T-helper 2 cell treated with Interferon-gamma antibody and Interleukin-4, amounts not matched to agents 100 ng/mL and 5 ng/mL, for 36 hours (primary cell): ENCODE data around the gene PTPRN2. TPM values are rescaled to one million over a fixed set of nuclear protein-coding genes. Genes with fewer than 3 reads are reported as not detected.

Experiments used
- intact Hi-C: fragments of 100-400 bp; cut with micrococcal nuclease; formaldehyde crosslinking; loops from one replicate; pipeline ENCODE4 v1.15.1; 2023
- total RNA-seq: library from RNA; stranded (reverse); gene quantifications from 2 replicates; pipeline ENCODE4 v1.2.3, GENCODE V29; 2022

PTPRN2 gene
- total RNA-seq, 1 donor from 2014 or later, result 5.1 TPM

- intact Hi-C loops, result no loop called here
Observed at GRCh38 chr7:157844611-157845010, 743.0 kb downstream of the PTPRN2 start.

- intact Hi-C loops, result no loop called here
Observed at GRCh38 chr7:157844141-157844540, 743.5 kb downstream of the PTPRN2 start.

- intact Hi-C loops, result no loop called here
Observed at GRCh38 chr7:157843336-157844140, 744.1 kb downstream of the PTPRN2 start.

GRCh38 chr7:157841773-157842370, 745.8 kb downstream of the PTPRN2 start:
- intact Hi-C loops, result no loop called here

- intact Hi-C loops, result no loop called here
Observed at GRCh38 chr7:157840914-157841772, 746.5 kb downstream of the PTPRN2 start.

GRCh38 chr7:157840174-157840913, 747.3 kb downstream of the PTPRN2 start:
- intact Hi-C loops, result no loop called here

- intact Hi-C loops, result no loop called here
Observed at GRCh38 chr7:157839672-157840167, 747.9 kb downstream of the PTPRN2 start.

- intact Hi-C loops, result no loop called here
Observed at GRCh38 chr7:157839226-157839625, 748.4 kb downstream of the PTPRN2 start.

GRCh38 chr7:157837561-157837960, 750.1 kb downstream of the PTPRN2 start:
- intact Hi-C loops, result no loop called here

GRCh38 chr7:157837047-157837446, 750.6 kb downstream of the PTPRN2 start:
- intact Hi-C loops, result no loop called here

- intact Hi-C loops, result no loop called here
Observed at GRCh38 chr7:157834501-157835163, 753.0 kb downstream of the PTPRN2 start.

GRCh38 chr7:157832866-157833607, 754.6 kb downstream of the PTPRN2 start:
- intact Hi-C loops, result no loop called here

GRCh38 chr7:157832421-157832820, 755.2 kb downstream of the PTPRN2 start:
- intact Hi-C loops, result no loop called here

GRCh38 chr7:157832006-157832405, 755.6 kb downstream of the PTPRN2 start:
- intact Hi-C loops, result no loop called here

GRCh38 chr7:157831143-157831905, 756.3 kb downstream of the PTPRN2 start:
- intact Hi-C loops, result no loop called here

- intact Hi-C loops, result no loop called here
Observed at GRCh38 chr7:157830331-157830730, 757.3 kb downstream of the PTPRN2 start.

- intact Hi-C loops, result no loop called here
Observed at GRCh38 chr7:157829491-157829890, 758.1 kb downstream of the PTPRN2 start.

GRCh38 chr7:157828881-157829280, 758.7 kb downstream of the PTPRN2 start:
- intact Hi-C loops, result no loop called here

GRCh38 chr7:157828190-157828589, 759.4 kb downstream of the PTPRN2 start:
- intact Hi-C loops, result no loop called here
